ENCODE measurements around the gene SKAP2. TPM values are rescaled to one million over a fixed set of nuclear protein-coding genes. Genes with fewer than 3 reads are reported as not detected.
A peak's percentile ranks its signal among the peaks of the same experiment; 100 is the strongest.

Gene SKAP2
- total and polyA plus RNA-seq, 2 of the 4 experiments (the other 2 are of a cell fraction) = 5.7 to 7.4 TPM

- WGBS, 2 experiments (ENCODE audit: extremely low coverage in 2 of 2, insufficient read length in 1 of 2) = 0% methylated on average over 4 of the region's 17 CpGs; no CpG with 5 or more reads in 1 of the 2 experiments
- CTCF ChIA-PET = interaction anchor here (0.6 kb wide), 1 partner anchor 785 kb away, joined by 3 read pairs; no protein-coding TSS in a partner anchor
- in situ Hi-C loops (cut with MboI; ENCODE audit: low sequenced_read_pairs) = loop anchor here (25.0 kb wide), 1 partner anchor 651 kb away; the partner anchor contains the start of genes CBX3 and HNRNPA2B1
These were observed 677 bp downstream of the SKAP2 start for GRCh38 chr7:26863518-26864308.

More at GRCh38 chr7:26863518-26864308, 677 bp downstream of the SKAP2 start:
- H2BK120ac ChIP-seq (ENCODE audit: low read depth, low read length) = peak overlapping the region; percentile 15; the same call in 1 of the 2 replicates
- H3K4me3 ChIP-seq (ENCODE audit: insufficient read depth, low read depth, low read length) = peak overlapping the region; percentile 73
- H3K4me1 ChIP-seq (ENCODE audit: control insufficient read depth, insufficient read depth, low read length) = no peaks in the 10 kb centered on the region; the same call in 1 of the 2 replicates
- H3K9ac ChIP-seq (ENCODE audit: low read depth, low read length) = peak overlapping the region; percentile 82
- peak overlapping the region; percentile 15 for H4K5ac ChIP-seq (ENCODE audit: low read depth, low read length)
- intact Hi-C loops (cut with micrococcal nuclease) = loop anchor here (2.0 to 10.0 kb wide), 2 partner anchors 233 to 489 kb away; no protein-coding TSS in a partner anchor
- H3K9me3 ChIP-seq (ENCODE audit: control insufficient read depth, insufficient read depth, low read length) = no peaks in the 10 kb centered on the region
- peak overlapping the region; percentile 77 for H3K27ac ChIP-seq (ENCODE audit: insufficient read depth, low read length)
- peak; percentile 52 for DNase-seq
- H2BK20ac ChIP-seq (ENCODE audit: low read depth, low read length) = no peak overlapping the region; the same call in 1 of the 2 replicates
- H4K8ac ChIP-seq (ENCODE audit: low read depth in 2 of 2, low read length in 2 of 2) = peak overlapping the region; percentile 1 to 77; a peak in 2 of 4 replicates
- peak overlapping the region; percentile 69 for H2BK5ac ChIP-seq (ENCODE audit: low read depth, low read length, poor library complexity, severe bottlenecking)
- peak overlapping the region; percentile 53 for H3K56ac ChIP-seq (ENCODE audit: extremely low read depth, insufficient read depth, low read length)
- no peaks in the 10 kb centered on the region for H3K27me3 ChIP-seq (ENCODE audit: control insufficient read depth, insufficient read depth, low read length)
- H3K4me2 ChIP-seq (ENCODE audit: low read depth, low read length) = peak overlapping the region; percentile 90
- peak overlapping the region; percentile 46 for H2AK5ac ChIP-seq (ENCODE audit: low read depth, low read length)
- no peaks in the 10 kb centered on the region for H3K36me3 ChIP-seq (ENCODE audit: control insufficient read depth, insufficient read depth, low read length)
- peak overlapping the region; percentile 80 for H2AK9ac ChIP-seq (replicated peaks; ENCODE audit: low read depth, low read length, poor library complexity)
- peak overlapping the region; percentile 21 for H3K18ac ChIP-seq (ENCODE audit: low read depth, low read length)
- H3K14ac ChIP-seq (replicated peaks; ENCODE audit: low read depth, low read length) = peak overlapping the region; percentile 71
- H2AFZ ChIP-seq (replicated peaks; ENCODE audit: low read length, poor library complexity) = peak overlapping the region; percentile 96
- H3K79me1 ChIP-seq (ENCODE audit: low read depth in 1 of 2, low read length in 2 of 2) = peaks cover 4 to 16% of the 10 kb centered on the region in 2 experiments; a peak in 3 of 4 replicates
- H3K9me1 ChIP-seq (ENCODE audit: insufficient read depth, low read length) = no peaks in the 10 kb centered on the region
- peak overlapping the region; percentile 45; the same call in 1 of the 3 replicates for H2BK15ac ChIP-seq (ENCODE audit: low read depth, low read length)
- POLR2A ChIA-PET (ENCODE audit: unreplicated experiment) = interaction anchor here (0.5 kb wide), 1 partner anchor 267 kb away, joined by 3 read pairs; the partner anchor contains the start of gene HOXA4
- H4K20me1 ChIP-seq (ENCODE audit: insufficient read depth, low read length) = no peaks in the 10 kb centered on the region
- no TSS peak for BruUV-seq (replicated peaks)
- TF ChIP-seq MXI1 (IDR thresholded peaks at IDR 0.05; ENCODE audit: borderline replicate concordance, low read depth, low read length) = no peak
- peak; percentile 48; the same call in 1 of the 2 replicates for TF ChIP-seq MAZ (IDR thresholded peaks at IDR 0.05; ENCODE audit: borderline replicate concordance, low read depth, low read length)
- H3K23ac ChIP-seq (ENCODE audit: low read depth, low read length) = peak overlapping the region; percentile 95
- peak overlapping the region; percentile 79 for H3K4ac ChIP-seq (ENCODE audit: low read depth, low read length)
- peak; percentile 7 for ATAC-seq (ENCODE audit: low read depth)
- dilution Hi-C loops (cut with HindIII; ENCODE audit: low sequenced_read_pairs, unreplicated experiment) = no loop called here
- peak overlapping the region; percentile 40 for H4K91ac ChIP-seq (ENCODE audit: insufficient read depth, low read depth, low read length)
